Kidney (tissue), 14 donors: ENCODE data around the gene LMBR1L. TPM values are rescaled to one million over a fixed set of nuclear protein-coding genes. Genes with fewer than 3 reads are reported as not detected.

Experiments
- DNase-seq, 5 donors: peaks; one replicate each; pipeline ENCODE4 v3.0.0-alpha.2; 2013 to 2020
- FAIRE-seq: peaks from 2 replicates; lab custom pipeline; 2012; peaks lifted over from hg19 to GRCh38; lab: Jason Lieb, UNC
- H3K27ac ChIP-seq, 2 donors: one replicate each; pipeline ENCODE4 v1.7.0; 2013; ENCODE audit warnings: low read depth in 2 of 2, low read length in 2 of 2, inconsistent platforms in 1 of 2
- H3K27me3 ChIP-seq: one replicate; pipeline ENCODE4 v1.7.1; 2013; ENCODE audit warnings: low read length, inconsistent platforms; ENCODE audit not compliant: control insufficient read depth, insufficient read depth
- H3K36me3 ChIP-seq, 3 donors: one replicate each; pipeline versions ENCODE4 v1.7.0 to v1.7.1; 2013; ENCODE audit warnings: low read length in 3 of 3, control low read depth in 1 of 3, inconsistent platforms in 1 of 3; ENCODE audit not compliant: insufficient read depth in 3 of 3, control insufficient read depth in 2 of 3
- H3K4me1 ChIP-seq, 3 donors: one replicate each; pipeline versions ENCODE4 v1.7.0 to v1.7.1; 2013; ENCODE audit warnings: low read length in 3 of 3, inconsistent platforms in 1 of 3, low read depth in 1 of 3; ENCODE audit not compliant: control insufficient read depth in 2 of 3, insufficient read depth in 2 of 3
- H3K4me3 ChIP-seq, 3 donors: one replicate each; pipeline versions ENCODE4 v1.7.0 to v1.8.1; 2013; ENCODE audit warnings: low read length in 3 of 3, control low read depth in 1 of 3, inconsistent platforms in 1 of 3
- H3K9ac ChIP-seq, 3 donors: one replicate each; pipeline versions ENCODE4 v1.7.0 to v1.7.1; 2013; ENCODE audit warnings: low read length in 3 of 3, control low read depth in 1 of 3, inconsistent platforms in 1 of 3
- H3K9me3 ChIP-seq, 3 donors: one replicate each; pipeline versions ENCODE4 v1.7.0 to v1.7.1; 2013; ENCODE audit warnings: low read length in 3 of 3, control low read depth in 1 of 3, inconsistent platforms in 1 of 3; ENCODE audit not compliant: control insufficient read depth in 2 of 3, insufficient read depth in 1 of 3
- CTCF ChIP-seq: IDR thresholded peaks from 3 replicates; pipeline ENCODE4 v1.5.1; 2012; ENCODE audit warnings: mild to moderate bottlenecking, moderate library complexity, borderline replicate concordance; ENCODE audit not compliant: insufficient read depth; ENCODE audit errors: extremely low read depth
- intact Hi-C: fragments of 100-400 bp; cut with DNase I; formaldehyde crosslinking; loops from one replicate; pipeline ENCODE4 v1.11.1; 2022
- polyA plus RNA-seq: library from polyadenylated mRNA; stranded (reverse); fragments of 350-450 nt; fragmentation: Illumina TruSeq; extraction: RNeasy Lipid Tissue Mini Kit (QIAGEN cat#74804); gene quantifications from one replicate; pipeline ENCODE4 v1.2.3, GENCODE V29; 2014; ENCODE audit warnings: low read depth, low replicate concordance; ENCODE audit not compliant: insufficient read depth
- total RNA-seq: library from RNA; stranded (reverse); fragmentation: NEBNext Ultra II Directional; extraction: Animal tissue kit (Norgen Biotek cat#: 25700); gene quantifications from one replicate; pipeline ENCODE4 v1.2.1, GENCODE V29; 2021
- donor health status: control.
- donor health status: control.
- donor health status: control.
- donor health status: control.
- donor health status: control.
- donor health status: DM: yes; HTN: yes; CAD: no.
- donor health status: Normal renal cell carcinoma (clear cell type).

The LMBR1L gene
- total and polyA plus RNA-seq, 2 donors from 2014 or later, result 21.2 to 64.8 TPM

DNA sequence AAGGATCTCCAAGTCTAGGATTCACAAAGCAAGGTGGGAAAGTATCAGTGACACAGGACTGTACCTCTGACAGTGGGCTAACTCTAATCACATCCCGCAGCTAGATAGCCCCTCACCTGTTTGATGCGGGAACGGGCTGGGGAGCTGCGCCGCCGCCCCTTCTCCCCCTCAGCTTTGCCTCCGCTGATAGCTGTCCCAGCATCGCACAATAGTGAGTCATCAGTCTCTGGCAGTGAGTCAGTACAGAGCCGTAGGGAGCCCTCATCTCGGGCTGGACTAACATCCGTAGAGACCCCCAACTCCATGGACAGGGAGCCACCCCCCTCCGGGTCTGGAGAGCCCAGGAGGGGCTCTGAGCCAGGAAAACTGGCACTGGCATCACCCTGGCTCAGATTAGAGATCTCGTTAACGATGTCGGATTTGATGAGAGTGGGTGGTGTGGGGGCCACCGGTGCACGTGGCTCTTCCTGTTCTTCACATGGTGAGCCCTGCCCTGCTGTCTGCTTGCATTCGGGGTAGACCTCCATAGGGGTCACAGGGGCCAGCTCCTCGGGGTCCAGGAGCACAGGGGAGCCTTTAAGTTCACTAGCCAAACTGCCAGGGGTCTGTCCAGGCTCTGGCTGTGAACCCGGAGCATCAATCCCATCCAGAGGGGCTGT, 61.0 kb downstream of the LMBR1L start:
- peaks cover 12 to 81% (median 59%) of the 10 kb centered on the region in 3 donors for H3K36me3 ChIP-seq
- H3K4me3 ChIP-seq, result no peak overlapping the region
- no peak overlapping the region for H3K9ac ChIP-seq
- no peak for TF ChIP-seq CTCF
- H3K27ac ChIP-seq, result no peak overlapping the region
- H3K9me3 ChIP-seq, result no peaks in the 10 kb centered on the region
- intact Hi-C loops, result no loop called here
- no peaks in the 10 kb centered on the region for H3K27me3 ChIP-seq
- FAIRE-seq (no peak), DNase-seq (peak in 1 of 5 donors; percentile 51)
- H3K4me1 ChIP-seq, result no peaks in the 10 kb centered on the region

DNA sequence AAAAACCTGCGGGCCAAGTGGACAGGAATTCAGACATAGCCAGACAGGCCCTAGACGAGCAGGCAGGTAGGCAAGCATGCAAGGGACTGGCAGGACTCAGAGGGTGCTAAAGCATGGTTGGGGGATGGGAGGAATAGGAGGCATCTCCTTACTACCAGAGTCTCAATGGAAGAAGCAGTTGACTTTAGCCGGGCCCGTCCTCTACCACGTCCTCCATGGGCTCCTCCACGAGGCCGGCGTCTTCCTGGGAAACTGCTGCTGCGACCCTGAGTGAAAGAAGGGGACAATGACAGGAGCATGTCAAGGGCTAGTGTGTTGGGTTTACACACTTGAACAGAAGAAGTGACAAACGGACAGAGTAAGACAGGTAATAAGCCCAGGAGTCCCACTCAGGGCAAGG, 61.7 kb downstream of the LMBR1L start:
- DNase-seq (peak in 1 of 5 donors; percentile 55), FAIRE-seq (no peak)
- H3K9ac ChIP-seq, result no peak overlapping the region
- intact Hi-C loops, result no loop called here
- H3K36me3 ChIP-seq, result peaks cover 16 to 85% (median 58%) of the 10 kb centered on the region in 3 donors
- no peak overlapping the region for H3K27ac ChIP-seq
- no peaks in the 10 kb centered on the region for H3K9me3 ChIP-seq
- no peaks in the 10 kb centered on the region for H3K27me3 ChIP-seq
- no peak for TF ChIP-seq CTCF
- no peaks in the 10 kb centered on the region for H3K4me1 ChIP-seq
- no peak overlapping the region for H3K4me3 ChIP-seq

Other genes with a start within 250 kb of the LMBR1L start
- 1.0 TPM for gene RND1, start 245.0 kb downstream of the LMBR1L start, total RNA-seq
- 2.2 TPM for gene RND1, start 245.0 kb downstream of the LMBR1L start, polyA plus RNA-seq
- gene FKBP11, start 185.4 kb downstream of the LMBR1L start, total RNA-seq, result 35.3 TPM
- 20.1 TPM for gene FKBP11, start 185.4 kb downstream of the LMBR1L start, polyA plus RNA-seq
- gene ARF3, start 153.4 kb downstream of the LMBR1L start, total RNA-seq, result 229 TPM
- gene ARF3, start 153.4 kb downstream of the LMBR1L start, polyA plus RNA-seq, result 111 TPM
- 1.9 TPM for gene WNT10B, start 139.1 kb downstream of the LMBR1L start, total RNA-seq
- gene WNT10B, start 139.1 kb downstream of the LMBR1L start, polyA plus RNA-seq, result not detected
- gene WNT1, start 132.5 kb downstream of the LMBR1L start, total RNA-seq, result not detected
- not detected for gene WNT1, start 132.5 kb downstream of the LMBR1L start, polyA plus RNA-seq
- gene DDN, start 111.5 kb downstream of the LMBR1L start, total RNA-seq, result not detected
- gene DDN, start 111.5 kb downstream of the LMBR1L start, polyA plus RNA-seq, result 27.0 TPM
- 57.1 TPM for gene PRKAG1, start 92.1 kb downstream of the LMBR1L start, total RNA-seq
- 58.4 TPM for gene PRKAG1, start 92.1 kb downstream of the LMBR1L start, polyA plus RNA-seq
- gene KMT2D, start 50.1 kb downstream of the LMBR1L start, total RNA-seq, result 89.9 TPM
- gene KMT2D, start 50.1 kb downstream of the LMBR1L start, polyA plus RNA-seq, result 5.0 TPM
- gene RHEBL1, start 40.9 kb downstream of the LMBR1L start, total RNA-seq, result 0.69 TPM
- gene RHEBL1, start 40.9 kb downstream of the LMBR1L start, polyA plus RNA-seq, result 0.52 TPM
- gene DHH, start 16.0 kb downstream of the LMBR1L start, total RNA-seq, result 1.6 TPM
- 0.54 TPM for gene DHH, start 16.0 kb downstream of the LMBR1L start, polyA plus RNA-seq
- 537 TPM for gene TUBA1B, start 20.5 kb upstream of the LMBR1L start, total RNA-seq
- gene TUBA1B, start 20.5 kb upstream of the LMBR1L start, polyA plus RNA-seq, result 533 TPM
- gene TUBA1A, start 78.2 kb upstream of the LMBR1L start, total RNA-seq, result 94.3 TPM
- 128 TPM for gene TUBA1A, start 78.2 kb upstream of the LMBR1L start, polyA plus RNA-seq
- 149 TPM for gene TUBA1C, start 154.2 kb upstream of the LMBR1L start, total RNA-seq
- 204 TPM for gene TUBA1C, start 154.2 kb upstream of the LMBR1L start, polyA plus RNA-seq
- 2.7 TPM for gene PRPH, start 184.3 kb upstream of the LMBR1L start, total RNA-seq
- 0.71 TPM for gene PRPH, start 184.3 kb upstream of the LMBR1L start, polyA plus RNA-seq
- gene TROAP, start 212.4 kb upstream of the LMBR1L start, total RNA-seq, result 1.0 TPM
- 1.5 TPM for gene TROAP, start 212.4 kb upstream of the LMBR1L start, polyA plus RNA-seq
- gene C1QL4, start 226.3 kb upstream of the LMBR1L start, total RNA-seq, result 1.0 TPM
- gene C1QL4, start 226.3 kb upstream of the LMBR1L start, polyA plus RNA-seq, result not detected
- gene DNAJC22, start 236.0 kb upstream of the LMBR1L start, total RNA-seq, result 16.2 TPM
- 15.1 TPM for gene DNAJC22, start 236.0 kb upstream of the LMBR1L start, polyA plus RNA-seq